Measurements from ENCODE around the gene WDR35.

Gene WDR35

GRCh38 chr2:19989667-19990415 lies at the start of gene WDR35:
WDR35 (minus strand) TSS chr2:19990105; CDS start chr2:19990015, 90 bp downstream.
- DNase-seq (ENCODE audit: low read depth in 2 of 3, low spot score in 1 of 3), result peak; percentile 84 to 90 (median 85)

DNA sequence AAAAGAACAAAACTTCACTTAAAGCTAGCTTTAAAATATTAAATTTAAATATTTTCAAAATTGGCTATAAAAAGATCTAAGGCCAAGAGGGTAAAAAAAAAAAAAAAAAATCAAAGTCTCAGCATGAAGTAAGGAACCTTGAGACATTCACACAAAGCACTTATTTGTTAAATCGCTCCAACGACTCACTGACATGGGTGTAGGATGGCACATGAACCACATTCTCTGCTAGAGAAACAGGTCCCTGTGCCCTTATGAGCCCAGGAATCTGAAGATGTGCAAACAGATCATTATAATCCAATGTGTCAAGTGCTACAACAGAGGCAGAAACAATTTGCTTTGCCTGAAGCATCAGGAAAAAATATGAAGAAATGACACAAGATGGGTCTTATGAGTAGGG lies 47.8 kb upstream of the WDR35 start:
- no peak for DNase-seq (ENCODE audit: low read depth in 2 of 3, low spot score in 1 of 3)

DNA sequence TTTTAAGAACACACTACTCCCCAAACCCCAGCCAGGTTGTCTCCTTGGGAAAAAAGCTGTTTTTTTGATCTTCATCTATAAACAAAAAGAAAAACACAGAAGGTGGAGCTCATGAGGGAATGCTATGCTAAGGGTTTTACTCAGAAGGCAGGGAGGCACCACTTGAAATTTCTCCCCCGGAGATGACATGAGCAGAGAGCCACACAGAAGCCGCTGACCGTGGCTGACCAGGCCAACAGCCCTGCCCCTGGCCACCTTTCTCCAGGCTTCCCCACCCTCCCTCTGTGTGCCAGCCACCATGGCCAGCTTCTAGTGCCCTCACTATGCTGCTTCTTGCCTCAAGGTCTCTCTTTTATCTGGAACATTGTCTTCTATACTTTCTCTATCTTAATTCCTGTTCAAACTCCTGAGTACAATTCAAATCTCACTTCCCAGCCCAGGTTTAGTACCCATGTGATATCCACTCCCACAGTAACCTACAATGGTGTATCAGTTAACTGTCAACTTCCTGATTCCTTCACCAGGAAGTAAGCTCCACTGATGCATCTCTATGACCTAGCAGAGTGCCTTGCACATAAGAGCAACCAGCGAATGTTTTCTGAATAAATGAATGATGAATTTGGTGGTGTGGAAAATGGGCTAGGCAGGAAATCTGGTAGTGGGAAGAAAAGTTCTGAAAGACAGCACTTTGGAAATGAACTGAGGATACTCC lies 46.2 kb upstream of the WDR35 start:
- DNase-seq (ENCODE audit: low read depth in 2 of 3, low spot score in 1 of 3), result no peak

DNA sequence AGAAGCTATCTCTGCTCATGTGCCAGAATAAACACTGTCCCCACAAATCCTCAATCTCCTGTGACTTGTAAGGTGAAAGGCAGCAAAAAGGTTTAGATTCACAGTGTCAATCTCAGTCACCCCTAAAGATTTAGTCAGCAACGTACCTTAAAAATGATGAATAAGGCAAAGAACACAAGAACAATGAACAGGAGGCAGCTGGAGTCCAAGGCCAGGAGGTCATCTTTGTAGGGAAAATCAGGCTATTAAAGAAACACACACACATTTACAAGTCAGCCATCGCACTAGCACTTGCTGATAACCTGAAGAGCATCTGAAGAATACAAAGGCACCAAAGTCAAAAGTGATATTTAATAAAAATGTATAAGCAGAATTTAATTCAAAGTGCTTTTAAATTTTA lies 44.9 kb upstream of the WDR35 start:
- no peak for DNase-seq (ENCODE audit: low read depth in 2 of 3, low spot score in 1 of 3)

DNA sequence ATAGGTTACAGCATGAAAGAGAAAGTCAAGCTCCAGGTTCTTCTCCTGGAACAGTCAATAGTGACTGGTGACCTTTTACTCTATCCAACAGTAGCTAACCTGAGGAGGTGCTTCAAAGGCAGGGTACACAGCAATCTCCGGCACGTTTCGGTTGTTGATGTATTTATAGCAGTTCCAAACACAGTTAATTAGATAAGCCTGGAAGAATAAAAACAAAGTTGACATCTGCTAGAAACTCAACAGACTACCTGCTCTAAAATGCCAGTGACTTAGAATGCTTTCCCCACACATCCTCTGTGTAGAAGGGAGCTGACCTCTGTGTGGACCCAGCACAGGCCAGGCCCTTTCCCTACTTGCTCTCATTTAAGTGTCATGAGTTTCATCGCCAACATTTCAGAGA lies 44.3 kb upstream of the WDR35 start:
- no peak for DNase-seq (ENCODE audit: low read depth in 2 of 3, low spot score in 1 of 3)

DNA sequence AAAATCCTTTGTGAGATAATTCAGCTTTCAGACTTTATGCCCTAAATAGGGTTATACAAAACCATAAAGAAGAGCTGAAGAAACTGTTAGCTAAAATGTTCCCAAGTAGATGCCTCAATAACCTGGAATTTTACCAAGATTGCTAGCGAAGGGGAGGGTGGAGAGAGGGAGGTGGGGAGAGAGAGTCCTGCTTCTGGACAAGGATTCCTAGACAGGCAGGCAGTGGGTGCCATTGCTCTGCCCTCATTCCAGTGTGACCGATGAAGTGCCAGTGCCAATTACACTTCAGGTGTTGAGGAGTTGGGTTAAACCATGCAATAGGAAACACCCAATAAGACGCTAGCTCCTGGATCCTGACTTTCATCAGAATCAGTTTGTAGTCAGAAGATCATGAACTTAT lies 43.4 kb upstream of the WDR35 start:
- no peak for DNase-seq (ENCODE audit: low read depth in 2 of 3, low spot score in 1 of 3)

DNA sequence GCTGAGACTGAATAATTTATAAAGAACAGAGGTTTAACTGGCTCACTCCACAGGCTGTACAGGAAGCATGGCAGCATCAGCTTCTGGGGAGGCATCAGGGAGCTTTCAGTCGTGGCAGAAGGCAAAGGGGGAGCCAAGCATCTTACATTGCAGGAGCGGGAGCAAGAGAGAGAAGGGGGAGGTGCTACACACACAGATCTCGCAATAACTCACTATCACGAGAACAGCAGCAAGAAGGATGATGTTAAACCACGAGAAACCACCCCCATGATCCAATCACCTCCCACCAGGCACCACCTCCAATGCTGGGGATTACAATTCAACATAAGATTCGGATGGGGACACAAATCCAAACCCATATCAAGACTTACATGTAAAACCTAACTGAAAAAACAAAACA lies 40.3 kb upstream of the WDR35 start:
- no peak for DNase-seq (ENCODE audit: low read depth in 2 of 3, low spot score in 1 of 3)

- no peak for DNase-seq (ENCODE audit: low read depth in 2 of 3, low spot score in 1 of 3)
These were observed 38.0 kb upstream of the WDR35 start for GRCh38 chr2:20027705-20028434.

DNA sequence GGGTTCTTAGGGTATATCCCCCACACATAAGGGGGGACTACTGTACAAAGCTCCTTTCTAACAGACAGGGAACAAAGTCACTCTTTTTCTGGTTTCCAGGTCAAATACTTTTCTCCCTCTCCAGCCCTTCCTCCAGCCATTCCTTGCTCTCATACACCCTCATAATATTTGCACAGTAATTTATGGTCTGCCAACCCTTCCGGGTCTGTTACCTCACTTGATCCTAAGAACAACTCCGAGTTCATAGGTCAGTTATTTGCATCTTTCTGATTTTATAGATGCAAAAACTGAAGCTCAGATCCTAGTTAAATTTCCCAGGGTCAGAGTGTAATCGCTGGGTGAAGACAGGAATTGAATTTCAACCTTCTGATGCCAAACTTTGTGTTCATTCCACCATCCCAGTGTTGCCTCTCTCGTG lies 37.4 kb upstream of the WDR35 start:
- DNase-seq (ENCODE audit: low read depth in 2 of 3, low spot score in 1 of 3), result no peak

- no peak for DNase-seq (ENCODE audit: low read depth in 2 of 3, low spot score in 1 of 3)
These were observed 35.3 kb upstream of the WDR35 start for GRCh38 chr2:20025065-20025786.

GRCh38 chr2:20023688-20024087 lies 33.8 kb upstream of the WDR35 start:
- DNase-seq (ENCODE audit: low read depth in 2 of 3, low spot score in 1 of 3), result no peak

DNA sequence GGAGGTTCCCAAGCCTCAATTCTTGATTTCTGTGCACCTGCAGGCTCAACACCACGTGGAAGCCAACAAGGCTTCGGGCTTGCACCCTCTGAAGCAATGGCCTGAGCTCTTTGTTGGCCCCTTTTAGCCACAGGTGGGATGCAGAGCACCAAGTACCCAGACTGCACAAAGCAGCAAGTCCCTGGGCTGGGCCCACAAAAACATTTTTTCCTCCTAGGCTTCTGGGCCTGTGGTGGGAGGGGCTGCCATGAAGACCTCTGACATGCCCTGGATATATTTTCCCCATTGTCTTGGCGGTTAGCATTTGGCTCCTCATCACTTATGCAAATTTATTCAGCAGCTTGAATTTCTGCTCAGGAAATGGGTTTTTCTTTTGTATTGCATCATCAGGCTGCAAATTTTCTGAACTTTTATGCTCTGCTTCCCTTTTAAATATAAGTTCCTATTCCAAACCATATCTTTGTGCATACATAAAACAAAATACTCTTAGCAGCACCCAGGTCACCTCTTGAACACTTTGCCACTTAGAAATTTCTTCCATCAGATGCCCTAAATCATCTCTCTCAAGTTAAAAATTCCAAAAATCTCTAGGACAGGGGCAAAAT lies 31.6 kb upstream of the WDR35 start:
- DNase-seq (ENCODE audit: low read depth in 2 of 3, low spot score in 1 of 3), result no peak

DNA sequence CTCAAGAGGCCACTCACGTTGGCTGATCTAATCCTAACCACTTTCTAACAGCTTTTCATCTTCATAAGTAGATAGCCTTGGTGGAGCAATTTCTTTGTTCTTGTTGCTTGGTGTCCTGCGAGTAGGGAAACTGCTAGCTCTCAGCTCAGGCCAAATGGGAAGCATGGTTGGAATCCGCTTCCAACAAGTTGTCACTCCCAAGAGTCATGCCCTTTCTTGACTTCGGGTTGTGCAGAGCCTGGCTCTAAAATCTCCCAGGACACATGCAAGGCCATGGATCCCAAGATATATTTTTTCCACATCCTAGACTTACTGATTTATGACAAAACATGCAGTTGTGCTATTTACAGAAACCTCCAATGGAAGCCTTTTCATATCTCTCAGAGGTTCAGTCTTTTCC lies 29.8 kb upstream of the WDR35 start:
- no peak for DNase-seq (ENCODE audit: low read depth in 2 of 3, low spot score in 1 of 3)

DNA sequence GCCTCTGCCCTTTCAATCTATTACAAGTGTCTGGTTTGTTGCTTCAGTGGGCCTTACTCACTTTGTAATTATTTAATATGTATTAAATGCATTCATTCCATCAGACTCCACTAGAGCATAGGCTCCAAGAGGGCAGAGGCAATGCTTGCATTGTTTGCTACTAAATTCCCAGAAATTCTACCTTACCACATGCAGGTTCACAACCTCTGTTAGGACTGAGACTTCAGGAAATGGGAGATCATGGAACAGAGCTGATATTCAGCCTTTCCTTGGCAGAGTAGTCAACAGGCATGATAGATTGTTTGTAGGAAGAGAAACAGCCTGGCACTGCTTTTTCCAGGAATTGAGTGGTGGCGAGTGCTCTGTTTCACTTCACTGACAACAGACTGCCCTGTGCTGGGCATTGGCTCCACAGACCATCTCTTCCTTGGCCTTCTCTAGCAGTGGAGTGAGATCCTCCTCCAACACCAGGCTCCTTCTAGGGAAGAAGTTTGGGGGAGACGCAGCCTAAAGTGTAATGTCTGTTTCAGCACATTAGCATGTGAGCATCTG lies 28.8 kb upstream of the WDR35 start:
- no peak for DNase-seq (ENCODE audit: low read depth in 2 of 3, low spot score in 1 of 3)

DNA sequence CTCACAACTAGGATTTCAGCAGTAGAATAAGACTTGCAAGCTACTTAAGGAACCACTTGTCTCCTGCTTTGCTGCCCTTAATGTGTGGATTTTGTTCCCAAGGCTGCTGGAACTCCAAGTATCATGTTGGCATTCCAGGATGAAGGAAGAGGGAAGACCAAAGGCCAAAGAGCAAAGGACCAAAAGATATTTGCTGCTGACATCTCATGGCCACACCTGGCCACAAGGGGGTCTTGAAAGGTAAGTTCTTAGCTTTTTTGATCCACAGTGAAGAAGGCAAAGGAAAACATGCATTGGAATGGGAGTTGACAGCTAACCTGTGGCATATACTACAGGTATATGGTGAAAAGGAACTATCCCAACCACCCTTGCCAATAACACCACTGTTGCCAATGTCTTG lies 26.4 kb upstream of the WDR35 start:
- no peak for DNase-seq (ENCODE audit: low read depth in 2 of 3, low spot score in 1 of 3)

- peak in 1 of 3 donors; percentile 35 for DNase-seq (ENCODE audit: low read depth in 2 of 3, low spot score in 1 of 3)
These were observed 25.7 kb upstream of the WDR35 start for GRCh38 chr2:20015482-20016083.

GRCh38 chr2:20013126-20013849 lies 23.4 kb upstream of the WDR35 start:
- no peak for DNase-seq (ENCODE audit: low read depth in 2 of 3, low spot score in 1 of 3)

- no peak for DNase-seq (ENCODE audit: low read depth in 2 of 3, low spot score in 1 of 3)
These were observed 22.6 kb upstream of the WDR35 start, which contains the start of gene MATN3 for GRCh38 chr2:20012282-20013125. MATN3 (minus strand) TSS chr2:20012668; CDS start chr2:20012631, 37 bp downstream.

DNA sequence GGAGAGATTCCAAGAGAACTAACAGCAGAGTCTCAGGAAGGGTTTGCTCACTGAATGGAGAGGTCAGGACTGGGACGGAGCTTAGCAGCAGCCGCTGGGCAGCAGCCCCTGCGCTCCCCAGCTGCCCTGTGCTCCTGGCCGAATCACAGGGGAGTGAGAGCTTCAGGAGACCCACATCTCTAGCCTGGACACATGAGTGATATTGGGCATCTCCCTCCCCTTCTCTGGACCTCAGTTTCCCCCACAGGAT lies 22.1 kb upstream of the WDR35 start:
- no peak for DNase-seq (ENCODE audit: low read depth in 2 of 3, low spot score in 1 of 3)

Measured in stimulated activated CD4-positive, alpha-beta T cell treated with anti-CD3 and anti-CD28 coated beads, Interleukin-12 subunit alpha, Interleukin-12 subunit beta, amount 100 ng/mL, for 48 hours (primary cell).